NCI-H69 (cell line): ENCODE measurements around the gene INPP4B.

Experiments used
- DNase-seq: peaks from one replicate; lab custom pipeline; 2025; lab: John Stamatoyannopoulos, UW

Gene INPP4B

DNA sequence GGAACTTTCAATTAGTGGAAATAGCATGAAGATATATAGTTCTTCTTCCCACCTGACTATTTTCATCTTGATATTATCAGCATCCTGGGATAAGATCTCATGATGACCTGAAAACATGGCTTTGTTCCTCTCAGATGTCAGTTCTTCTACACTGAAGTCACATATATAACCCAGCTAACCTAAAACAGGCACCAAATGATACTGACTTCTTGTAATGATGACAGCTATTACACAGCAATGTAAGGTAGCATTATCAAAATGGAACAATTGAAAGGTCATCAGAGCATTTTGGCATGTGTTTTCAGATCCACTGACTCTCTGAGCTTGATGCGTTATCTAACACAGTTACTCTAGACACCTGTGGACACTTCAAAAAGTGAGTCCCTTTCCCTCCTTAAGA, 469.9 kb downstream of the INPP4B start:
- DNase-seq = no peak

- DNase-seq = no peak
These were observed 472.5 kb downstream of the INPP4B start for GRCh38 chr4:142373610-142374009.

DNA sequence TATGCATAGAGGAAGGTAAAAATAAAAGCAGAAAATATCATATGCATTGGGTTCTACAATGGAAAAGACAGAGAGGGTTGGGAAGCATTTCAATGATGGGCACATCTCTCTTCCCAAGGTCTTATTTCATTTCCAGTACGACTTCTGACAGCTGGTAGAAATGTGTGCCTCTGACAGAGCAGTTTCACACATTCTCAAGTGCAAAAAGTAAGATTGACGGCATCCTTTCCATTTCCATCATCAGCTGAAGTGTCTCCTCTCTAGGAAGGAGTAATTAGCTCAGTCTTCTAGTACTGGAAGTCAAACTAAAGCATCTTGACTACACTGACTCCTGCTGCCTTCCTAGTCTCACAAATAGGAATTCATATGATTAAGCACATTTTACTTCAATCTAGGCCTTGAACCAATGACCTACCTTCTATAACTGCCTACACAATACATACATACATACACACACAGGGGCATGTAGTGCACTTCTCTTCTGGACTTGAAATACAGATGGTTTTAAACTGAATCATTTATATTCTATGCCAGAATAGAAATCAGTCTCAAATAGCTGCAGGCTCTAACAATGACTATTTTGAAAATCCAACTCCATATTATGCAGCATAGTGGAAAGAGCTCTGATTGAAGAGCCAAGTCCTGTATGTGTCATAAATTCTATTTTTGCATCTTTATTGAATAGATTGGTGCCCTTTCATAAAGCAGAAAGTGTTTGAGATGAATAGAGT, 473.4 kb downstream of the INPP4B start:
- DNase-seq = no peak

GRCh38 chr4:142369141-142369540, 477.0 kb downstream of the INPP4B start:
- DNase-seq = no peak

DNA sequence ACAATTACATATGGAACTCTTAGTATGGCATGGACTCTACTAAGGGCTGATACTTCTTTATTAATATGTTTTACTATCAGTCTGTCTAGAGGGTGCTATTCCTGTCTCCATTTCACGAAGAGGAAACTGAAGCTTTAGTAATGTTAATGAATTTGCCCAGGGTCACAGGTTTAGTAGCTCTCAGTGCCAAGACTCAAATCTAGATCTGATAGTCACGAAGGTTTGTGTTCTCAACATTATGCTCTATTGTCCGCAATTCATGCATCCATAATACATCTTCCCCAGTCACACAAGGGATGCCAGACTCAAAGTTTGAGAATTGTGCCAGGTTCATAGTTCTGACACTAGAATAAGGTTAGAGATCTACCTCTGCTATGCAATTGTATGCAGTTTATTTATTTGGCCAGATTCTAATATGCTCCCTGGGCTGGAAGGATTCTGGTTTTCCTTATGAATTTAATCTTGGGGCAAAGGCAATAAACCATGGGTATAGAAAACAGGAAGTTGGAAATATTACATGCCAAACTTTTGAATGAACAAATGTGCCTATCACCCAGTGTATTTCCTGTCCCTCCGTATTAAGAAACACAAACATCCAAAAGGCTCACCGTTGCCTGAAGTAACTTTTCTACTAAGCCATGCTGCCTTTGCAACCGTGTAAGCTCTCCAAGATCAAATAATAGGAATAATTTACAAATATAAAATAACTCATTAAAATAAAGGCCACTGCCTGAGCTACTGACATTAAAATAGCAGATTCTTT, 478.5 kb downstream of the INPP4B start:
- DNase-seq = no peak

DNA sequence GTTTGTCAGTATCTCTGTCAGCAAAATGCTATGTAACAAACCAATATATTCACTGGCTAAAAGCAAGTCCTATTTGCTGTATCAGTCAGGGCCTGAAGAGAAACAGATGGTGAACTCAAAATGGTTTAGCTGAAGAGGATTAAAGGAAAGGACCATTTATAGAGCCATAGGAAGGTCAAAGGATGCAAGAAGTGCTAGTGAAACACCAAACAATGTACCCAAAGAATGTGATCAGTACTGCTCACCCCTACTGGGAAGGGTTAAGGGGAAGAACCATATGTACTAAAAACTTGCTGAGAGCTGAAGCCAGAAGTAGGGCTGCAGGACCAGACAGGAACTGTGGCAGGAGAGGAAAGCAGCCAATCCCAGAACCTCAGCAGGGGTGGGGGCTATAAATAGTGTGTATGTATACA, 479.3 kb downstream of the INPP4B start:
- DNase-seq = no peak

DNA sequence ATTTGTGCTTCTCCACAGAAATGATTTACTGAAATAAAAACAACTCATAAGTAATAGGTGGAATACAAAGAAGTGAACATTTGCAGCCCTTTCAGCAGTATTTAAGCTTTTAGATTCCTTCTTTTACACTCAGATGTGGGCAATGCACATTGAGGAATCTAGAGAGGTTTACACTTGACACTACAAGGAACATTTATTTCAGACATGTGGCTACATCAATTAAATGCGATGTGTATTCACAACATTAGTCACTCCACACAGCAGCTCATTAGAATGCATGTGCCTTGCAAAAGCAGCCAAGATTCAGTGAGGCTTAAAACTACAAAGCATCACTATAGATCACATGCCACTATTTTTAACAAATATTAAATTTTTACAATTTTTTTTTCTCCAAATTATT, 480.7 kb downstream of the INPP4B start:
- no peak for DNase-seq

GRCh38 chr4:142363686-142364085, 482.4 kb downstream of the INPP4B start:
- no peak for DNase-seq

- DNase-seq = no peak
These were observed 484.1 kb downstream of the INPP4B start for GRCh38 chr4:142361981-142362380.

GRCh38 chr4:142360657-142361056, 485.4 kb downstream of the INPP4B start:
- DNase-seq = no peak

DNA sequence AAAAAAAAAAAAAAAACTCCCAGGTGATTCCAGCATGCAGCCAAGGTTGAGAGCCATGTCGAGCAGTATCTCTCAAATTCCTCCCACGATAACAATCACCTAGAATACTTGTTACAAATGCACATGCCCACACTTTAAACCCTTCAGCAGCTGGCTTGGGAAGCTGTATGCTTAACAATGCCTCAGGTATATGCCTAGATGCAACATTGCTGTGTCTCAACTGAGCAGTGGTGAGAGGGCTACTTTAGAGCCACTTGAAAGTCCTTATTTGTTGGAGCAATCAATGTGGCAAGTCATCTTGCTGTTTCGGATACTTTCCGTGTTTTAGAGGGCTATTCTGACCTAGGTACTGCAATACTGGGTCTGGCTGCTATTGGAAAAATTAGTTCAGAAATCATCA, 487.4 kb downstream of the INPP4B start:
- no peak for DNase-seq

GRCh38 chr4:142356801-142357200, 489.3 kb downstream of the INPP4B start:
- DNase-seq = no peak

- no peak for DNase-seq
These were observed 489.9 kb downstream of the INPP4B start for GRCh38 chr4:142356118-142356759.

- no peak for DNase-seq
These were observed 490.6 kb downstream of the INPP4B start for GRCh38 chr4:142355421-142355930.

- DNase-seq = no peak
These were observed 491.2 kb downstream of the INPP4B start for GRCh38 chr4:142354794-142355420.

DNA sequence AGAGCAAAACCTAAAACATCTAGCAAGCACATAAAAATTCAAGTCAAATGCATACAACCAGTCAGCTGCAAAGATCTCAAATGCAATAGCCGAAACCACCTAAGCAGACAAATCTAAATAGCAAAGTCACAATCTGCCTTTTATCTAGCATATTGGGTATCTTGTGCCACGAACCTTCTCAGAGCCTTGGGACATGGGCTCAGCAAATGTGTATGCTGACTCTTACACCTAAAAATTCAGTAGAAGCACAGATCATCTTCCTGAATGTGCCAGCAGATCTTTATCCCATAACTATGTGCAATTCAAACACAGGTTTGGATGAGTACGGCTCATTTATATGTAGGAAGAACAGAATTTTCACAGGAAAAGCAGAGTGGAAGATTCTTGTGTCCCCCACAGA, 492.1 kb downstream of the INPP4B start:
- no peak for DNase-seq

DNA sequence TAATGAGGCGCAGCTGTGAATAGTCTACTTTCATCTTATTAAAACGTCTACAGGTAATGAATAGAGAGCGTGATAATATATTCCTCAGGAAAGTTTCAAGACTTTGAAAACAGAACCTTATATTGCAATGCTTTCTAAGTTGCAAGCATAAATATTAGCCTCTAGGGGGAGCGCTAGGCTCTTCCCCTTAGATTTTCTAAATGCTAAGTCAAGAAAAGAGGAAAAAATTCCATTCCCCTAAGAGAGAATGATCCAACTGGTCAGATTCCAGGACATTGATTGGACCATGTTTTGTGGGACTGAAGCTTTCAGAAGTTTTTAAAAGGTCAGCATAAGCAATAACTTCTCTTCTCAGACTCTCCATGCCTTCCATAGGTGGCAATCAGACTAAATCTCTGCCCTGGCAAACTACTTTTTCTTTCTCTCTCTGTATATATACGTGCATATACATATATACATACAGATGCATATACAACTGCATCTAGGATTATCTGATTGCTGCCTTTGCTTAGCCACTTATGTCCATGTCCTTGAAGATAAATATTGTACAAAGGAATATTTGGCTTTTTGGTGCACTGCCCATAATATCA, 492.9 kb downstream of the INPP4B start:
- peak; percentile 59 for DNase-seq

DNA sequence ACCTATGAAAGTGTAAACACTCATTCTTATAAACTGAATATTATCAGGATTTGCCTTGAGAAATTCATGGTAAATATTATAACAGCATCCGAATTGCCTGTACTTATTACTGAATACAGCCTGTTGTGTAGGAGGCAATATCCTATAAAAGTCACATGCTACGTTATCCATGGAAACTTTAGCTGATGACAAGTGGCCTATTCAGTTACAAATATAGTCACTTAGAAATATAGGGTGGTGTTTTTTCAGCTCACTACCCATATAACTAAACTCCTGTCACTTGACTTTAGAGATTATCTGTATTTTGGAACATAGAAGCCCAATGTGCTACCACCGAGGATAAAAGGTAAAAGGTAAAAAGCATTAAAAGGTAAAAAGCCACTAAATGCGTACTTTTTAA, 493.4 kb downstream of the INPP4B start:
- DNase-seq = no peak

DNA sequence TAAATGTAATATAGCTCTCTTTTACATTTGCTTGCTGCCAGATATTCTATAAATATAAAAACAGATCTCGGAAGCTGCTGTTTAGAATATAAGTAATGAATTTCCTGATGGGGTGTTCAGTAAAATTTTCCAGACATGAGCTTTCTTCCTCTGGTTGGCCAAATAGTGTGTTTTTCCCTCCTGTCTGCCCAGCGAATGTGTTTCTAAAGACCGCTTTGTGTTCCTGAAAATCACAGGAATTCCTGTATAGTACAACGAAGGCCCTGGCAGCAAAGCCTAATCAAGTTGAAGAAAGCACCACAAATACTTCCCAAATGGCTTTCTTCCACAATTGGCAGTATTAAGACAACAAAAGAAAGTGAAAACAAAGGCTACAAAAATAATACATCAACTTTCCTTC, 494.1 kb downstream of the INPP4B start:
- no peak for DNase-seq

DNA sequence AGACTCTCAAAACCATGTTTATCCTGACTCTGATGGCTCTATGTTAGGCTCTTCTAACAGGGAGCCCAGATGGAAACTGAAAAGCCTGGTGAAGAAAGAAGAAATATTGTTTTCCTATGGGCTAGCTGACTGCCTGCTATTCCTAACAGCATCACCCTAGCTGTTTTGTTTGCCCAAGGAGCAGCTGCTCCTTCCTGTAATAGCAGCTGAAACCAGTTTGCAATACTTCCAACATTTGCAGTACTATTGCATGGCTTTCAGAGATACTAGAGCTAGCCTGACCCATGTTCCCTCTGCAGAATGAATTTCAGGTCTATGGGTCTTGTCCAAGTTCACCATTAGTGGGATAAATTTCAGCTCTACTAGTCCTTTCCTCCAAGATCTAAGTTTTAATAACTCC, 495.2 kb downstream of the INPP4B start:
- peak; percentile 60 for DNase-seq

DNA sequence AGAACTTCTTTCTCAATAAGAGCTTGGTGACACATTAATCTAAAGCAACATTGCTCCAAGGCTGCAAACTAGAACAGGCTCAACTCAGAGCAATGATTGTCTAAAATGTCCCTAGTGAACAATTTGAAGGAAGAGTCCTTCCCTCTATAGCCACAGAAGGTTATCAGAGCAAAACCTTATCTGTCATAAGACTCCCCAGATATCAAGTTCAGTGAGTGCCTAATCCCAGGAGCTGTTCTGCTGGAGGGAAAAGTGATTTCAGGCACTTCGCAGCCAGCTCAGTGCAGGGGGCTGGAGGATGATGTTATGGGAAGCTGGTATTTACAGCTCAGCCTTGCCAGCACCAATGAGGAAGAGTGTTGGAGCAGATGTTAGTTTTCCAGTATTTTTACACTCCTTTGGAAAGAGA, 497.5 kb downstream of the INPP4B start:
- no peak for DNase-seq

- DNase-seq = no peak
These were observed 498.9 kb downstream of the INPP4B start for GRCh38 chr4:142347241-142347640.
